Prostate gland (tissue), 2 donors: ENCODE data around the gene DES. TPM values are rescaled to one million over a fixed set of nuclear protein-coding genes. Genes with fewer than 3 reads are reported as not detected.

Experiments
- DNase-seq: peaks from one replicate; pipeline ENCODE4 v3.0.0-alpha.2; 2019; ENCODE audit warnings: low spot score
- H3K27ac ChIP-seq, 2 donors: fragments of 200-600 bp; sonication (generic); 2 replicates each; pipeline ENCODE4 v1.5.1; 2017 to 2019
- H3K27me3 ChIP-seq: fragments of 200-600 bp; sonication (generic); replicated peaks from 2 replicates; pipeline ENCODE4 v1.5.1; 2019; ENCODE audit not compliant: insufficient read depth
- H3K36me3 ChIP-seq, 2 donors: fragments of 200-600 bp; sonication (generic); 1 replicate in 1 of 2; 2 replicates in 1 of 2; pipeline versions ENCODE4 v1.5.1 to v1.8.1; 2017 to 2019
- H3K4me1 ChIP-seq: fragments of 200-600 bp; sonication (generic); replicated peaks from 2 replicates; pipeline ENCODE4 v1.5.1; 2019
- H3K4me3 ChIP-seq, 2 donors: fragments of 200-600 bp; sonication (generic); 2 replicates each; pipeline ENCODE4 v1.5.1; 2017 to 2019
- H3K9me3 ChIP-seq: fragments of 200-600 bp; sonication (generic); 2 replicates; pipeline ENCODE4 v1.5.1; 2017
- POLR2A ChIP-seq: fragments of 450-650 bp; IDR thresholded peaks from one replicate; pipeline ENCODE4 v1.6.1; 2016; ENCODE audit warnings: antibody characterized with exemption, mild to moderate bottlenecking
- POLR2AphosphoS5 ChIP-seq: sonication (generic); formaldehyde crosslinking; IDR thresholded peaks from one replicate; pipeline ENCODE4 v1.6.1; 2017; ENCODE audit warnings: antibody characterized with exemption
- WGBS: methylation state at CpG from one replicate; pipeline ENCODE4 v1.1.5; 2018; 5-methylcytosine and 5-hydroxymethylcytosine counted together
- intact Hi-C: fragments of 100-400 bp; cut with DNase I; formaldehyde crosslinking; loops from one replicate; pipeline ENCODE4 v1.14.2; 2022
- total RNA-seq, 2 donors: library from RNA; depleted of rRNA; stranded (reverse); fragments of >200 nt; gene quantifications; one replicate each; pipeline ENCODE4 v1.1.0, GENCODE V29; 2016
- TF ChIP-seq, protein P1 (sequence below), 4 experiments: fragments of 200-600 bp in 2 of 4; fragments of 450-650 bp in 2 of 4; sonication (generic) in 2 of 4; IDR thresholded peaks; 1 replicate in 3 of 4; 2 replicates in 1 of 4; pipeline ENCODE4 v1.5.1; 2016 to 2019; ENCODE audit warnings: antibody characterized with exemption in 4 of 4, mild to moderate bottlenecking in 2 of 4, moderate library complexity in 2 of 4

DES gene
- total RNA-seq, 2 donors from 2014 or later: 1,584 to 1,742 TPM

DNA sequence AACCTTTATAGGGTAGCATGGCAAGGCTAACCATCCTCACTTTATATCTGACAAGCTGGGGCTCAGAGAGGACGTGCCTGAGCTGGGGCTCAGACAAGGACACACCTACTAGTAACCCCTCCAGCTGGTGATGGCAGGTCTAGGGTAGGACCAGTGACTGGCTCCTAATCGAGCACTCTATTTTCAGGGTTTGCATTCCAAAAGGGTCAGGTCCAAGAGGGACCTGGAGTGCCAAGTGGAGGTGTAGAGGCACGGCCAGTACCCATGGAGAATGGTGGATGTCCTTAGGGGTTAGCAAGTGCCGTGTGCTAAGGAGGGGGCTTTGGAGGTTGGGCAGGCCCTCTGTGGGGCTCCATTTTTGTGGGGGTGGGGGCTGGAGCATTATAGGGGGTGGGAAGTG is 1.2 kb upstream of the DES start:
- Histone ChIP-seq H3K4me3 (no peak overlapping the region), H3K27me3 (peaks cover 2% of the 10 kb centered on the region), H3K4me1 (no peaks in the 10 kb centered on the region), H3K9me3 (no peaks in the 10 kb centered on the region), H3K27ac (peak overlapping the region; percentile 62 to 67), H3K36me3 (no peaks in the 10 kb centered on the region)
- no peak for DNase-seq
- WGBS: 44% methylated on average over 4 of the region's 4 CpGs
- intact Hi-C loops: no loop called here
- TF ChIP-seq, protein P1, sequence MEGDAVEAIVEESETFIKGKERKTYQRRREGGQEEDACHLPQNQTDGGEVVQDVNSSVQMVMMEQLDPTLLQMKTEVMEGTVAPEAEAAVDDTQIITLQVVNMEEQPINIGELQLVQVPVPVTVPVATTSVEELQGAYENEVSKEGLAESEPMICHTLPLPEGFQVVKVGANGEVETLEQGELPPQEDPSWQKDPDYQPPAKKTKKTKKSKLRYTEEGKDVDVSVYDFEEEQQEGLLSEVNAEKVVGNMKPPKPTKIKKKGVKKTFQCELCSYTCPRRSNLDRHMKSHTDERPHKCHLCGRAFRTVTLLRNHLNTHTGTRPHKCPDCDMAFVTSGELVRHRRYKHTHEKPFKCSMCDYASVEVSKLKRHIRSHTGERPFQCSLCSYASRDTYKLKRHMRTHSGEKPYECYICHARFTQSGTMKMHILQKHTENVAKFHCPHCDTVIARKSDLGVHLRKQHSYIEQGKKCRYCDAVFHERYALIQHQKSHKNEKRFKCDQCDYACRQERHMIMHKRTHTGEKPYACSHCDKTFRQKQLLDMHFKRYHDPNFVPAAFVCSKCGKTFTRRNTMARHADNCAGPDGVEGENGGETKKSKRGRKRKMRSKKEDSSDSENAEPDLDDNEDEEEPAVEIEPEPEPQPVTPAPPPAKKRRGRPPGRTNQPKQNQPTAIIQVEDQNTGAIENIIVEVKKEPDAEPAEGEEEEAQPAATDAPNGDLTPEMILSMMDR (IDR thresholded peaks at IDR 0.05): no peak
- TF ChIP-seq POLR2AphosphoS5 (no peak), POLR2A (no peak)

DNA sequence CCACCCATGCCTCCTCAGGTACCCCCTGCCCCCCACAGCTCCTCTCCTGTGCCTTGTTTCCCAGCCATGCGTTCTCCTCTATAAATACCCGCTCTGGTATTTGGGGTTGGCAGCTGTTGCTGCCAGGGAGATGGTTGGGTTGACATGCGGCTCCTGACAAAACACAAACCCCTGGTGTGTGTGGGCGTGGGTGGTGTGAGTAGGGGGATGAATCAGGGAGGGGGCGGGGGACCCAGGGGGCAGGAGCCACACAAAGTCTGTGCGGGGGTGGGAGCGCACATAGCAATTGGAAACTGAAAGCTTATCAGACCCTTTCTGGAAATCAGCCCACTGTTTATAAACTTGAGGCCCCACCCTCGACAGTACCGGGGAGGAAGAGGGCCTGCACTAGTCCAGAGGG is 803 bp upstream of the DES start:
- WGBS: 39% methylated on average over 9 of the region's 9 CpGs
- intact Hi-C loops: no loop called here
- H3K4me3 ChIP-seq: no peak overlapping the region
- H3K4me1 ChIP-seq: no peaks in the 10 kb centered on the region
- no peak for TF ChIP-seq POLR2AphosphoS5
- TF ChIP-seq, protein P1 (IDR thresholded peaks at IDR 0.05): no peak
- no peaks in the 10 kb centered on the region for H3K9me3 ChIP-seq
- H3K27ac ChIP-seq: peak overlapping the region; percentile 62 to 67
- DNase-seq: no peak
- H3K36me3 ChIP-seq: no peaks in the 10 kb centered on the region
- peaks cover 2% of the 10 kb centered on the region for H3K27me3 ChIP-seq

DNA sequence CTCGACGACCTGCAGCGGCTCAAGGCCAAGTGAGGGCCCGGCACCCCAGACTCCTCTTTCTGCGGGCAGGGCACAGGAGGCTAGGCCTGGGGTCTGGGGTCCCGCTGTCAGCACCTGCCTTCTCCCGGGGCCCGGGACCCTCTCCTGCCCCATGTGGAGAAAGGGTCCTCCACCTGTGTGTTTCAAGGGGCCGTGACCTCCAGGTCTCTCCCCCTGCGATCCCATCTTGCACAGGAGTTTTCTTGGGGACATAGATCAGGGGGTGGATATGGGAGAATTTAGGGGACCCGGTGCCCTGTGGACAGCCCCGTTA is 791 bp downstream of the DES start:
- Histone ChIP-seq H3K4me3 (peak overlapping the region; percentile 21 to 24), H3K27ac (peak overlapping the region; percentile 62 to 67), H3K4me1 (no peaks in the 10 kb centered on the region), H3K9me3 (no peaks in the 10 kb centered on the region), H3K27me3 (peaks cover 2% of the 10 kb centered on the region), H3K36me3 (no peaks in the 10 kb centered on the region)
- TF ChIP-seq POLR2A (no peak), POLR2AphosphoS5 (no peak)
- TF ChIP-seq, protein P1 (IDR thresholded peaks at IDR 0.05): no peak
- DNase-seq: no peak
- WGBS: 44% methylated on average over 6 of the region's 12 CpGs
- intact Hi-C loops: no loop called here

DNA sequence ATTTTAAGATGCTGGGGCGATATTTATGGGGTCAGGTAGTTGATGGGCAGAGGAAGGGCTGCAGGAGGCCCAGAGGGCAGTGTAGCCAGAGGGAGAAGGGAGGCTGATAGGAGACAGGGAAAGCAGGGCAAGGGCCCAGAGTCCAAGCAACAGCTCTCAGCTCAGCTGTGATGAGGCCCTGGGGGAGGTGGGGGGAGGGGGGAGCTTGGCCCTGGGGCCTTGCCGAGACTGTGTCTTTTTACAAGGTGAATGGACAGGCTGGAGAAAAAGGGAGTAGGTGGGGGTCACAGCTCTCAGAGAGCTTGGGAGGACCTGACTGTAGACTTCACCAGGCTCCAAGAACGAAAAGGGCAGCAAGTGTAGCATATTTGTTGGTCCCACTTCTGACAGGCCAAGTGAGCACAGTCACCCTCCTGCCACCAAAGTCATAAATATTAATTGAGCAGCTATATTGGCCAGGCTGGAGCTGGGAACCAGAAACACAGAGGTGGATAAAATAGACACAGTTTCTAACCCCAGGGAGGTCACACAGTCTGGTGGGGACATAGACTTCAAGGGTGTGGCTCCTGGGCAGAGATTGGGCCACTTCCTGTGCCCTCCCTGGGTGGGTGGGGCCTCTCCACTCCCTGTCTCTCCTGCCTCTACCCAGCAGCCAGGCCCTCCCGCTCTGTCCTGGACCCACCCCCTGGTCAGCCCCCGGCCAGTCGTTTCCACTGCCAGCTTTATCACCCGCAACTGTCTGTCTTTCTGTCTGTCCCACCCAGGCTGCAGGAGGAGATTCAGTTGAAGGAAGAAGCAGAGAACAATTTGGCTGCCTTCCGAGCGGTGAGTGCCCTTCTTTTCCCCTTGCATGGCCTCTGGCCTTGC is 1.4 kb downstream of the DES start:
- Histone ChIP-seq H3K27ac (peak overlapping the region; percentile 62 to 67), H3K9me3 (no peaks in the 10 kb centered on the region), H3K4me1 (no peaks in the 10 kb centered on the region), H3K36me3 (no peaks in the 10 kb centered on the region), H3K27me3 (peaks cover 2% of the 10 kb centered on the region), H3K4me3 (peak overlapping the region; percentile 21 to 24)
- no peak for DNase-seq
- 75% methylated on average over 8 of the region's 9 CpGs for WGBS
- TF ChIP-seq POLR2A: no peak
- TF ChIP-seq, protein P1 (IDR thresholded peaks at IDR 0.05): no peak
- no peak for TF ChIP-seq POLR2AphosphoS5
- intact Hi-C loops: no loop called here

DNA sequence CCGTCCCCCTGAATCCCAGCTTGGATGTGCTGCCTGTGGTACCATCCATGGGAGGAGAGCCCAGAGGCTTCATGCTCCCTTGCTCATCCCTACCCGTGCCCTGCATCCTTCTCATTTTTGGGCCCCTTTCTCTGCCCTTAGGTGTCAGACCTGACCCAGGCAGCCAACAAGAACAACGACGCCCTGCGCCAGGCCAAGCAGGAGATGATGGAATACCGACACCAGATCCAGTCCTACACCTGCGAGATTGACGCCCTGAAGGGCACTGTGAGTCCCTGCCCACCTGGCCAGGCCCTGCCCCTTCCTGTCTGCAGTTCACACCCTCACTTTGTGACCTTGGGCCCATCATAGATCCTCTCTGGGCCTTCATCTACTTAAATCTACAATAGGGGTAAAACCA is 2.5 kb downstream of the DES start:
- no peaks in the 10 kb centered on the region for H3K9me3 ChIP-seq

More for the DNA sequence above, 2.5 kb downstream of the DES start:
- 79% methylated on average over 8 of the region's 8 CpGs for WGBS
- Histone ChIP-seq H3K27me3 (peaks cover 2% of the 10 kb centered on the region), H3K4me1 (no peaks in the 10 kb centered on the region), H3K4me3 (peak overlapping the region; percentile 21 to 24), H3K36me3 (no peaks in the 10 kb centered on the region), H3K27ac (peak overlapping the region; percentile 57 to 62)
- TF ChIP-seq POLR2A (no peak), POLR2AphosphoS5 (no peak)
- TF ChIP-seq, protein P1 (IDR thresholded peaks at IDR 0.05): no peak
- intact Hi-C loops: no loop called here
- DNase-seq: no peak
